Measurements from ENCODE around the gene CWF19L2.

CWF19L2 gene

GRCh38 chr11:107301878-107302277 lies 155.7 kb downstream of the CWF19L2 start:
- no peak for DNase-seq (ENCODE audit: low read depth in 2 of 2)

GRCh38 chr11:107293677-107294344 lies 163.8 kb downstream of the CWF19L2 start:
- DNase-seq (ENCODE audit: low read depth in 2 of 2) = no peak

DNA sequence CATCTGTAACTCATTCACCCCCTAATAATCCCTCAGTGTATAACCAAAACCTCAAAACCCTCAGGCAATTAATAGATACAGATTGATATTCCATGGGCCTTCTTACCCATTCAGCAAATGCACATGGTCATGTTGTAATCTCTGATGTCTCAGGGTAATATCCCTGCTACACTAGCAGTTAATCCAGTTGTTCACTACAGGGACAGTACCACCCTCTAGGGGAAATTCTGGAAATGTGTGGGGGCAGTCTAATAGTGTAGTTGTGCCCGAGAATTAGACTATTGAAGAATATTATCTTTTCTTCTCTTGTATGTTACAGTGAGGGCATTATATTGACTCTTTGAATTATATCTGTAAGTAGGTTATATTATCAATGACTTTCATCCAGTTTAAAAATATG lies 175.4 kb downstream of the CWF19L2 start:
- no peak for DNase-seq (ENCODE audit: low read depth in 2 of 2)
